ENCODE measurements around the gene SAP30BP. TPM values are rescaled to one million over a fixed set of nuclear protein-coding genes. Genes with fewer than 3 reads are reported as not detected.

Gene SAP30BP
- total RNA-seq, 2 donors from 2014 or later = 96.5 to 113 TPM

DNA sequence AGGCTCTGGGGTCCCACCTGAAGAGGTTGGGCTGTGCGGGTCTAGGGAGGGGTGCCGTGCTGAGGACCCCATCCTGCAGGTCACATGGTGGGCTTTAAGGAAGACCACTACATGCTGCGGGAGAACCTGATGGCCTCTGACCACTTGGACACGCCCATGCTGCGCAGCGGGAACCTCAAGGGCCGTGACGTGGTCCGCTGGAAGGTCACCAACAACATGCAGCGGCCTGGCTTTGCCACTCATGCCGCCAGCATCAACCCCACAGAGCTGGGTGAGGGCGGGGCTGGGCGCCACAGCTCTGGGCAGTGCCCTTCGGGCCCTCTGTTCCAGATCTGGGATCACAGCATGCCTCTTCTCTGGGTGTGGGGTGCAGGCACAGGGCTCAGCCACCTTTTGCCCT is 72.7 kb downstream of the SAP30BP start:
- no peak overlapping the region for H3K4me3 ChIP-seq (ENCODE audit: low read length)
- no peak for DNase-seq
- no peaks in the 10 kb centered on the region for H3K36me3 Mint-ChIP-seq (ENCODE audit: low read depth)
- no peaks in the 10 kb centered on the region for H3K9me3 ChIP-seq (ENCODE audit: control insufficient read depth, low read length)
- no peaks in the 10 kb centered on the region for H3K9me3 Mint-ChIP-seq
- H3K27me3 Mint-ChIP-seq (ENCODE audit: insufficient read depth) = no peaks in the 10 kb centered on the region
- H3K4me1 ChIP-seq (ENCODE audit: control insufficient read depth, insufficient read depth, low read length) = no peaks in the 10 kb centered on the region
- H3K27ac Mint-ChIP-seq = no peak overlapping the region
- no peak for TF ChIP-seq CTCF (conservative IDR thresholded peaks at IDR 0.05)
- H3K4me1 Mint-ChIP-seq = no peaks in the 10 kb centered on the region
- WGBS, 2 experiments (ENCODE audit: insufficient coverage in 1 of 2, insufficient read length in 1 of 2) = 94 to 95% methylated on average over 14 of the region's 14 CpGs
- H3K4me3 Mint-ChIP-seq = no peak overlapping the region
- H3K27me3 ChIP-seq (ENCODE audit: control insufficient read depth, insufficient read depth, low read length, poor library complexity, severe bottlenecking) = no peaks in the 10 kb centered on the region
- no peaks in the 10 kb centered on the region for H3K36me3 ChIP-seq (ENCODE audit: control insufficient read depth, insufficient read depth, low read length)
- no peak overlapping the region for H3K27ac ChIP-seq (ENCODE audit: low read depth, low read length)
- H3K9ac ChIP-seq (ENCODE audit: extremely low read depth, low read length, poor library complexity, severe bottlenecking) = no peak overlapping the region

DNA sequence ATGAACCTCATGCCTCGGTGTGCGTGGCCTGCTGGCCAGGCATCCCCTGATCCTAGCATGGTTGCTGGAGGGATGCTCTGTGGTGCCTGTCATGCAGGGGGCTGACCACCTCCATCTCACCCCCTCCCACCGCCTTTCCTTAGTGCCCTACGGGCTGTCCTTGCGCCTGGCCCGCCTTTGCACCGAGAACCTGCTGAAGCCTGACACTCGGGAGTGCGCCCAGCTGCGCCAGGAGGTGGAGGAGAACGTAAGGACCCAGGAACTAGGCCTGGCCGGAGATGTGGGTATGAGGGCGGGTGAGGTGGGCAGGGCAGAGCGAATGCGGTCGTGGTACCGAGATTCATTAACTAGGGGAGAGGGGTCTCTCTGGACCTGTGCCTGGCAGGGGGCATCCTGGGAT is 73.1 kb downstream of the SAP30BP start:
- Histone ChIP-seq H3K4me1 (ENCODE audit: control insufficient read depth, insufficient read depth, low read length) (no peaks in the 10 kb centered on the region), H3K9ac (ENCODE audit: extremely low read depth, low read length, poor library complexity, severe bottlenecking) (no peak overlapping the region), H3K27ac (ENCODE audit: low read depth, low read length) (no peak overlapping the region), H3K9me3 (ENCODE audit: control insufficient read depth, low read length) (no peaks in the 10 kb centered on the region), H3K27me3 (ENCODE audit: control insufficient read depth, insufficient read depth, low read length, poor library complexity, severe bottlenecking) (no peaks in the 10 kb centered on the region), H3K36me3 (ENCODE audit: control insufficient read depth, insufficient read depth, low read length) (no peaks in the 10 kb centered on the region), H3K4me3 (ENCODE audit: low read length) (no peak overlapping the region)
- H3K27ac Mint-ChIP-seq = no peak overlapping the region
- no peak for TF ChIP-seq CTCF (conservative IDR thresholded peaks at IDR 0.05)
- H3K4me1 Mint-ChIP-seq = no peaks in the 10 kb centered on the region
- DNase-seq = no peak
- H3K4me3 Mint-ChIP-seq = no peak overlapping the region
- no peaks in the 10 kb centered on the region for H3K9me3 Mint-ChIP-seq
- H3K27me3 Mint-ChIP-seq (ENCODE audit: insufficient read depth) = no peaks in the 10 kb centered on the region
- H3K36me3 Mint-ChIP-seq (ENCODE audit: low read depth) = no peaks in the 10 kb centered on the region
- WGBS, 2 experiments (ENCODE audit: insufficient coverage in 1 of 2, insufficient read length in 1 of 2) = 93 to 96% methylated on average over 11 to 17 of the region's 17 CpGs

DNA sequence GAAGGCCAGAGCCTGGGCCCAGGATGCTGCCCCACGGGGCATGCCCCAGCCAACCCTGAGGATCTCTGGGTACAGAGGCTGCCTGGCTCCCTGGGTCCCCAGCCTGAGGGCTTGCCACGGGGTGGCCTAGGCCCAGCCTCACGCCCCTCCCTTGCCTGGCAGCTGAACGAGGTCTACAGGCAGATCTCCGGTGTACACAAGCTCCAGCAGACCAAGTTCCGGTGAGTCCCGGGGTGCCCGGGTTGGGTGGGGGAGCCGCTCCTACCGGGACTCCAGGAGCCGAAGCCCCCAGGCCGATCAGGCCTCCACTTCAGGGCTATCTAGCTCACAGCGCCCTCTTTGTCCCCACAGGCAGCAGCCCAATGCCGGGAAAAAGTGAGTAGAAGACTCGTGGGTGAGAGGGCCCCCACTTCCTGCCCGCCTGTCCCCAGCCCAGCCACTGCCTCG is 73.5 kb downstream of the SAP30BP start:
- Mint-ChIP-seq H3K27ac (no peak overlapping the region), H3K4me1 (no peaks in the 10 kb centered on the region), H3K4me3 (no peak overlapping the region), H3K27me3 (ENCODE audit: insufficient read depth) (no peaks in the 10 kb centered on the region), H3K36me3 (ENCODE audit: low read depth) (no peaks in the 10 kb centered on the region), H3K9me3 (no peaks in the 10 kb centered on the region)
- H3K9me3 ChIP-seq (ENCODE audit: control insufficient read depth, low read length) = no peaks in the 10 kb centered on the region
- no peak overlapping the region for H3K27ac ChIP-seq (ENCODE audit: low read depth, low read length)
- H3K4me3 ChIP-seq (ENCODE audit: low read length) = no peak overlapping the region
- DNase-seq = no peak
- no peak overlapping the region for H3K9ac ChIP-seq (ENCODE audit: extremely low read depth, low read length, poor library complexity, severe bottlenecking)
- WGBS, 2 experiments (ENCODE audit: insufficient coverage in 1 of 2, insufficient read length in 1 of 2) = 84 to 89% methylated on average over 14 to 17 of the region's 17 CpGs
- no peak for TF ChIP-seq CTCF (conservative IDR thresholded peaks at IDR 0.05)
- no peaks in the 10 kb centered on the region for H3K4me1 ChIP-seq (ENCODE audit: control insufficient read depth, insufficient read depth, low read length)
- H3K36me3 ChIP-seq (ENCODE audit: control insufficient read depth, insufficient read depth, low read length) = no peaks in the 10 kb centered on the region
- no peaks in the 10 kb centered on the region for H3K27me3 ChIP-seq (ENCODE audit: control insufficient read depth, insufficient read depth, low read length, poor library complexity, severe bottlenecking)
